Measurements from ENCODE around the gene KLHL29. TPM values are rescaled to one million over a fixed set of nuclear protein-coding genes. Genes with fewer than 3 reads are reported as not detected.

The KLHL29 gene
- total RNA-seq, 1 donor from 2014 or later = 4.4 TPM

DNA sequence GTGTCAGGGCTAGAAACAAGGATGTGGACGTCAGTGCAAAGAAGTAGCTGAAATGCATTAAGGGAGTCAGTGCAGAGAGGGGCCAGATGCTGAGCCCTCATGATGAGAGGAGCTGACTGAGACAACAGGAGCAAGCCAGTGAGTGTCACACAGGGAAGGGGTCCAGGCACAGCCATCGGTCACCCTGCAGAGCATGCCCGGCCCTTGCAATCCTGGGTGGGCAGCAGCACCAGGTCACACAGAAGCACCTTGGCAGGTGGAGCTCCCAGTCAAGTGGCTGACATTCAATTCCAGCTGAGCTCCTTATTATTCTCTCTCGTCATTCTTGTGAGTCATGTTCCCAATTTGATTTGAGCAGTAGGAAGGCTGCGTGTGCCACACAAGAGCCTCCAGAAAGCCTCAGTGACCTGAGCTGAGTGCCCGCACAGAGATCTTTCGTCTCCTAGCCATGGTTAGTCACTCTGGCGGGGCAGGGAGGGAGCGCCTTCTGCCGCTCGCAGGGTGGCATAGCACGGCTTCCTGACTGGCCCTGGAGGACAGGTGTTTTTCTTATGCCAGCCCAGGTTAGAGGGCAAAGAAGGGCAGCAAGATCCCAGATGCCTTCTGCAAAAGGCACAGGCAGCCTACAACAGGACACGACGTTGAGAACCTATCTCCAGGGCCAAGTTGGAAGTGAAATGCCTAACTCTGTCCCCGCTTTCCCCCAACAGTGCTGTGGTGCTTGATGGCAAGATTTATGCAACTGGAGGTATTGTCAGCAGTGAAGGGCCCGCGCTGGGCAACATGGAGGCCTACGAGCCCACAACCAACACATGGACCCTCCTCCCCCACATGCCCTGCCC, 321.0 kb downstream of the KLHL29 start:
- no peak for DNase-seq (ENCODE audit: low spot score, unreplicated experiment)
- no peaks in the 10 kb centered on the region for H3K9me3 Mint-ChIP-seq (ENCODE audit: low read depth)
- peaks cover 18% of the 10 kb centered on the region for H3K36me3 Mint-ChIP-seq (ENCODE audit: insufficient read depth)
- no peak overlapping the region for H3K27ac Mint-ChIP-seq
- H3K4me1 Mint-ChIP-seq (ENCODE audit: low read depth) = no peaks in the 10 kb centered on the region
- H3K27me3 Mint-ChIP-seq = no peaks in the 10 kb centered on the region
- no peak for TF ChIP-seq CTCF (IDR thresholded peaks at IDR 0.05; ENCODE audit: unreplicated experiment)
- no peak overlapping the region for H3K4me3 Mint-ChIP-seq (ENCODE audit: low read depth)

- Mint-ChIP-seq H3K9me3 (ENCODE audit: low read depth) (no peaks in the 10 kb centered on the region), H3K27ac (no peak overlapping the region), H3K27me3 (no peaks in the 10 kb centered on the region), H3K4me1 (ENCODE audit: low read depth) (no peaks in the 10 kb centered on the region), H3K36me3 (ENCODE audit: insufficient read depth) (peaks cover 16% of the 10 kb centered on the region), H3K4me3 (ENCODE audit: low read depth) (no peak overlapping the region)
- no peak for DNase-seq (ENCODE audit: low spot score, unreplicated experiment)
- TF ChIP-seq CTCF (IDR thresholded peaks at IDR 0.05; ENCODE audit: unreplicated experiment) = no peak
These were observed 321.7 kb downstream of the KLHL29 start for GRCh38 chr2:23706613-23707078.

DNA sequence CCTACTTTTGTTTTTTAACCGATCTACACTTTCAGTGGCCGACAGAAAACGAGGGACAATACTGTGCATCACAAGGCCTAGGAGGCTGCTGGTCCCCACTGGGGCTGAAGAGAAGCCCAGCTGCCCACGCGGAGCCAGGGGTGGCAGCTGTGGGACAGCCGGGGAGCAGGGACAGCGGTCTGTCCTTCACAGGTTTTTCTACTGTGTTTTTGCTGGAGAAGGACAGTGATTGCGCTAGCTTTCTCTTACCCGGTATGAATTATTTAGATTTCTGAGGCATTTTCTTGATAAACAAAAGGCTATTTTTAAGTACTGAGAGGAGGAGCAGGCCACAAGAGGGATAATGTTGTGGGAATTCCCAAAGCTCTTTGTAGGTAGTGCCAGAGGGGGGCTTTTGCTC, 322.1 kb downstream of the KLHL29 start:
- H3K4me3 Mint-ChIP-seq (ENCODE audit: low read depth) = no peak overlapping the region
- TF ChIP-seq CTCF (IDR thresholded peaks at IDR 0.05; ENCODE audit: unreplicated experiment) = no peak
- H3K4me1 Mint-ChIP-seq (ENCODE audit: low read depth) = no peaks in the 10 kb centered on the region
- H3K27me3 Mint-ChIP-seq = no peaks in the 10 kb centered on the region
- no peaks in the 10 kb centered on the region for H3K9me3 Mint-ChIP-seq (ENCODE audit: low read depth)
- DNase-seq (ENCODE audit: low spot score, unreplicated experiment) = no peak
- peaks cover 16% of the 10 kb centered on the region for H3K36me3 Mint-ChIP-seq (ENCODE audit: insufficient read depth)
- no peak overlapping the region for H3K27ac Mint-ChIP-seq

DNA sequence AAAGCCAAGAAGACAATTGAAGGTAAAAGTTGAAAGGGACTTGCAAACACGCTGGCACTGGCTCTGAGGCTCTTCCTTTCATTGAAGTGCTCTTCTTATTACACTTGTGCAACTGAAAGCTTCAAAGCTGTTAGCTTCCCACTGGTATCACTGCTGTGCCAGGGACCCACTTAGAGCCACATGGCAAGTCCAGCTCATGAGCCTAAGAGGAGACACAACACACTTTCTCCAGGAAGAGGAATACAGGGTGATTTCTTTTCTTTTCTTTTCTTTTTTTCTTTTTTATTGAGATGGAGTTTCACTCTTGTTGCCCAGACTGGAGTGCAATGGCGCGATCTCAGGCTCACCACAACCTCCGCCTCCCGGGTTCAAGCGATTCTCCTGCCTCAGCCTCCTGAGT, 323.8 kb downstream of the KLHL29 start:
- Mint-ChIP-seq H3K27me3 (no peaks in the 10 kb centered on the region), H3K4me1 (ENCODE audit: low read depth) (no peaks in the 10 kb centered on the region), H3K4me3 (ENCODE audit: low read depth) (no peak overlapping the region), H3K9me3 (ENCODE audit: low read depth) (no peaks in the 10 kb centered on the region), H3K36me3 (ENCODE audit: insufficient read depth) (peaks cover 16% of the 10 kb centered on the region), H3K27ac (no peak overlapping the region)
- no peak for TF ChIP-seq CTCF (IDR thresholded peaks at IDR 0.05; ENCODE audit: unreplicated experiment)
- DNase-seq (ENCODE audit: low spot score, unreplicated experiment) = no peak

- H3K4me3 Mint-ChIP-seq (ENCODE audit: low read depth) = no peak overlapping the region
- H3K36me3 Mint-ChIP-seq (ENCODE audit: insufficient read depth) = peaks cover 16% of the 10 kb centered on the region
- no peak for DNase-seq (ENCODE audit: low spot score, unreplicated experiment)
- no peak for TF ChIP-seq CTCF (IDR thresholded peaks at IDR 0.05; ENCODE audit: unreplicated experiment)
- H3K4me1 Mint-ChIP-seq (ENCODE audit: low read depth) = no peaks in the 10 kb centered on the region
- H3K27me3 Mint-ChIP-seq = no peaks in the 10 kb centered on the region
- no peak overlapping the region for H3K27ac Mint-ChIP-seq
- H3K9me3 Mint-ChIP-seq (ENCODE audit: low read depth) = no peaks in the 10 kb centered on the region
These were observed 324.3 kb downstream of the KLHL29 start for GRCh38 chr2:23709311-23709710.

Measured in progenitor cell of endocrine pancreas (in vitro differentiated cells).